Measurements from ENCODE around the gene SGCG.
"Not testable (repeated sequence)": the region's sequence is repeated elsewhere in the genome, so short reads cannot be mapped to it uniquely, and the experiment has no call there.

The SGCG gene, protein sequence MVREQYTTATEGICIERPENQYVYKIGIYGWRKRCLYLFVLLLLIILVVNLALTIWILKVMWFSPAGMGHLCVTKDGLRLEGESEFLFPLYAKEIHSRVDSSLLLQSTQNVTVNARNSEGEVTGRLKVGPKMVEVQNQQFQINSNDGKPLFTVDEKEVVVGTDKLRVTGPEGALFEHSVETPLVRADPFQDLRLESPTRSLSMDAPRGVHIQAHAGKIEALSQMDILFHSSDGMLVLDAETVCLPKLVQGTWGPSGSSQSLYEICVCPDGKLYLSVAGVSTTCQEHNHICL

GRCh38 chr13:23180711-23181110 lies at the start of gene SGCG:
Gene SGCG (plus strand): TSS chr13:23180979. CDS start chr13:23203695, 22,716 bp downstream.
- Histone ChIP-seq H3K9ac (ENCODE audit: low read length in 2 of 2) (no peak within 1 kb of the TSS), H3K4me1 (ENCODE audit: control insufficient read depth, insufficient read depth, low read length) (no peaks in the 10 kb centered on the region), H3K36me3 (ENCODE audit: control insufficient read depth in 2 of 2, insufficient read depth in 2 of 2, low read length in 2 of 2) (no peaks in the 10 kb centered on the region), H3K27me3 (ENCODE audit: control insufficient read depth in 1 of 2, insufficient read depth in 2 of 2, low read length in 2 of 2) (no peaks in the 10 kb centered on the region), H3K27ac (ENCODE audit: low read length) (no peak within 1 kb of the TSS), H3K4me3 (ENCODE audit: low read length in 2 of 2) (no peak within 1 kb of the TSS), H3K9me3 (ENCODE audit: control insufficient read depth in 2 of 2, low read length in 2 of 2) (peaks cover 0 to 2% of the 10 kb centered on the region in 2 donors)

DNA sequence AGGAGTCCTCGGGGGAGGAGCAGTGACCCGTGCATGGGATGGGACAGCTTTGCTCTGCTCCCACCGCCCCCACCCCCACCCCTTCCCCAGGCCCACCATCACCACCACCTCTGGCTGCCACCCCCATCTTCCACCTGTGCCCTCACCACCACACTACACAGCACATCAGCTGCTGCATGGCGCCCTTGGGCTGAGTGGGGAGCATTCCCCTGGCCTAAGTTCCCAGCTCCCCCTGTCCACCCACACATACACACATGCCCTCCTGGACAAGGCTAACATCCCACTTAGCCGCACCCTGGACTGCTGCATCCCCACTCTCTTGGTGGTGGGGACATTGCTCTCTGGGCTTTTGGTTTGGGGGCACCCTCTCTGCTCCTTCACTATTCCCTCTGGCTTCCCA lies 46.2 kb upstream of the SGCG start:
- no peaks in the 10 kb centered on the region for H3K4me1 ChIP-seq (ENCODE audit: control insufficient read depth, insufficient read depth, low read length)
- H3K27me3 ChIP-seq (ENCODE audit: control insufficient read depth in 1 of 2, insufficient read depth in 2 of 2, low read length in 2 of 2): no peaks in the 10 kb centered on the region
- H3K27ac ChIP-seq (ENCODE audit: low read length): no peak overlapping the region
- H3K4me3 ChIP-seq (ENCODE audit: low read length in 2 of 2): no peak overlapping the region
- H3K36me3 ChIP-seq (ENCODE audit: control insufficient read depth in 2 of 2, insufficient read depth in 2 of 2, low read length in 2 of 2): no peaks in the 10 kb centered on the region
- no peaks in the 10 kb centered on the region for H3K9me3 ChIP-seq (ENCODE audit: control insufficient read depth in 2 of 2, low read length in 2 of 2)
- no peak overlapping the region for H3K9ac ChIP-seq (ENCODE audit: low read length in 2 of 2)

- no peaks in the 10 kb centered on the region for H3K9me3 ChIP-seq (ENCODE audit: control insufficient read depth in 2 of 2, low read length in 2 of 2)
- no peak overlapping the region for H3K4me3 ChIP-seq (ENCODE audit: low read length in 2 of 2)
- no peak overlapping the region for H3K9ac ChIP-seq (ENCODE audit: low read length in 2 of 2)
- H3K4me1 ChIP-seq (ENCODE audit: control insufficient read depth, insufficient read depth, low read length): no peaks in the 10 kb centered on the region
- no peak overlapping the region for H3K27ac ChIP-seq (ENCODE audit: low read length)
- H3K36me3 ChIP-seq (ENCODE audit: control insufficient read depth in 2 of 2, insufficient read depth in 2 of 2, low read length in 2 of 2): no peaks in the 10 kb centered on the region
- H3K27me3 ChIP-seq (ENCODE audit: control insufficient read depth in 1 of 2, insufficient read depth in 2 of 2, low read length in 2 of 2): no peaks in the 10 kb centered on the region
Observed at GRCh38 chr13:23140492-23140891, 40.3 kb upstream of the SGCG start.

GRCh38 chr13:23141964-23142363 lies 38.8 kb upstream of the SGCG start:
- H3K36me3 ChIP-seq (ENCODE audit: control insufficient read depth in 2 of 2, insufficient read depth in 2 of 2, low read length in 2 of 2): no peaks in the 10 kb centered on the region
- no peak overlapping the region for H3K4me3 ChIP-seq (ENCODE audit: low read length in 2 of 2)
- no peak overlapping the region for H3K9ac ChIP-seq (ENCODE audit: low read length in 2 of 2)

GRCh38 chr13:23142607-23143006 lies 38.2 kb upstream of the SGCG start:
- H3K4me1 ChIP-seq (ENCODE audit: control insufficient read depth, insufficient read depth, low read length); H3K27ac ChIP-seq (ENCODE audit: low read length); H3K36me3 ChIP-seq (ENCODE audit: control insufficient read depth in 2 of 2, insufficient read depth in 2 of 2, low read length in 2 of 2); H3K9ac ChIP-seq (ENCODE audit: low read length in 2 of 2); H3K9me3 ChIP-seq (ENCODE audit: control insufficient read depth in 2 of 2, low read length in 2 of 2); H3K27me3 ChIP-seq (ENCODE audit: control insufficient read depth in 1 of 2, insufficient read depth in 2 of 2, low read length in 2 of 2); H3K4me3 ChIP-seq (ENCODE audit: low read length in 2 of 2): not testable (repeated sequence)

More at GRCh38 chr13:23141964-23142363, 38.8 kb upstream of the SGCG start:
- no peaks in the 10 kb centered on the region for H3K4me1 ChIP-seq (ENCODE audit: control insufficient read depth, insufficient read depth, low read length)
- no peaks in the 10 kb centered on the region for H3K27me3 ChIP-seq (ENCODE audit: control insufficient read depth in 1 of 2, insufficient read depth in 2 of 2, low read length in 2 of 2)
- no peak overlapping the region for H3K27ac ChIP-seq (ENCODE audit: low read length)
- H3K9me3 ChIP-seq (ENCODE audit: control insufficient read depth in 2 of 2, low read length in 2 of 2): no peaks in the 10 kb centered on the region

GRCh38 chr13:23144431-23144830 lies 36.3 kb upstream of the SGCG start:
- no peaks in the 10 kb centered on the region for H3K36me3 ChIP-seq (ENCODE audit: control insufficient read depth in 2 of 2, insufficient read depth in 2 of 2, low read length in 2 of 2)
- H3K4me3 ChIP-seq (ENCODE audit: low read length in 2 of 2): no peak overlapping the region
- H3K4me1 ChIP-seq (ENCODE audit: control insufficient read depth, insufficient read depth, low read length): no peaks in the 10 kb centered on the region
- no peak overlapping the region for H3K9ac ChIP-seq (ENCODE audit: low read length in 2 of 2)
- H3K27me3 ChIP-seq (ENCODE audit: control insufficient read depth in 1 of 2, insufficient read depth in 2 of 2, low read length in 2 of 2): no peaks in the 10 kb centered on the region
- H3K9me3 ChIP-seq (ENCODE audit: control insufficient read depth in 2 of 2, low read length in 2 of 2): no peaks in the 10 kb centered on the region
- no peak overlapping the region for H3K27ac ChIP-seq (ENCODE audit: low read length)

GRCh38 chr13:23146006-23146405 lies 34.8 kb upstream of the SGCG start:
- Histone ChIP-seq H3K9ac (ENCODE audit: low read length in 2 of 2) (no peak overlapping the region), H3K4me3 (ENCODE audit: low read length in 2 of 2) (no peak overlapping the region), H3K36me3 (ENCODE audit: control insufficient read depth in 2 of 2, insufficient read depth in 2 of 2, low read length in 2 of 2) (no peaks in the 10 kb centered on the region), H3K27ac (ENCODE audit: low read length) (no peak overlapping the region), H3K9me3 (ENCODE audit: control insufficient read depth in 2 of 2, low read length in 2 of 2) (no peaks in the 10 kb centered on the region), H3K27me3 (ENCODE audit: control insufficient read depth in 1 of 2, insufficient read depth in 2 of 2, low read length in 2 of 2) (no peaks in the 10 kb centered on the region), H3K4me1 (ENCODE audit: control insufficient read depth, insufficient read depth, low read length) (no peaks in the 10 kb centered on the region)

DNA sequence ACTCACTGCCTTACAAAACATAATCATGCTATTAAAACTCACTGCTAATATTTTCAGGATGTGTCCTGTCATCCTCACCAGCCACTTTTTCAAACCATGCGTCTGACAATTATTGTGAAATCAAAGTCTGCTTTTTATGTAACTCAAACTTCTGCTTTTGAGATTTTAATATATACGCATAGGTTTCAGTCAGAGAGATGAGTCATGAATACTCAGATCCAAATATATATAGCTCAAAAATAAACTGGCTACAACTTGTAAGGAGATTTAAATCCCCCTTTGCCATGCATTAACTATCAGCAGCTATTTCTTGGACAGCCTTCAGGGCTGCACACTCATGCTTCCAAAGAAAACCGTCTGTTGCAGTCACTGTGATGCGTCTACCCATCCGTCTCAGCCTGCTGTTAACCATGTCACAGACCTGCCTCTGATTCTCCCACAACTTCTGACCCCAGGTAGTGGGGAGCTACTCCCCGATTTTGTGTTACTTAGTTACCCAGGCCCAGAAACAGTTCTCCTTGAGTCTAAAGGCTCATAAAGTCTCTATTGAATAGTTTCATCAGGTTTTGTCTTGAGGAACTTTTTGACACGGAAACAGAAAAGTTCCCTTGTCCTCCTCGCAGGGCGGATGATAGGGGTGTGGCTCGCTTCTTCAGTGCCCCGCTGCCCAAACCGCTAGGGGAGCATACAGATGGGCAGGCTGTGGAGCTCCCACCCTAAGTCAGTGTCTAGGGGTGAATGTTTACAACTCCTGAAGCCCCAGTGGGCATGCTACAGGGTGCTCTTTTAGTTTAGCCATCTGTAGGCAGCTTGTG lies 33.8 kb upstream of the SGCG start:
- no peak overlapping the region for H3K9ac ChIP-seq (ENCODE audit: low read length in 2 of 2)
- no peak overlapping the region for H3K27ac ChIP-seq (ENCODE audit: low read length)
- no peaks in the 10 kb centered on the region for H3K27me3 ChIP-seq (ENCODE audit: control insufficient read depth in 1 of 2, insufficient read depth in 2 of 2, low read length in 2 of 2)
- no peaks in the 10 kb centered on the region for H3K4me1 ChIP-seq (ENCODE audit: control insufficient read depth, insufficient read depth, low read length)
- no peaks in the 10 kb centered on the region for H3K36me3 ChIP-seq (ENCODE audit: control insufficient read depth in 2 of 2, insufficient read depth in 2 of 2, low read length in 2 of 2)
- no peak overlapping the region for H3K4me3 ChIP-seq (ENCODE audit: low read length in 2 of 2)
- H3K9me3 ChIP-seq (ENCODE audit: control insufficient read depth in 2 of 2, low read length in 2 of 2): no peaks in the 10 kb centered on the region

DNA sequence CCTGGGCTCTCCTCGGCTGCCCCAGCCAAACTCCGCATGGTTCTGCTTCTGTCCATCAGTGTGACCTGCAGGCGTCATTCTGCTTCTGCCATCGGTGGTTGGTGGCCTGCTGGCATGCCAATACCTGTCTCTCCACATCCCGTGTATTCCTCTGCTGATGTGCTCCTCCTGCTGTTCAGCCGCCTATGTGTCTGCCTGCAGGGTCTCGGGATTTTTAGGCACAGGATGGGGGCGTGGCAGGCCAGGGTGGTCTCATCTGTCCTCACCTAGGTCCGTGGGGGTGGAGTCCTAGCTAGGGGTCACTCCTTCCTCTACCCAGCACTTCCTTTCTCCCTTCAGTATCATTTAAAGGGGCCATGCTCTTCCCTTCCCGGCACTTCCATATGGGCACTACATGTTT lies 33.0 kb upstream of the SGCG start:
- H3K9me3 ChIP-seq (ENCODE audit: control insufficient read depth in 2 of 2, low read length in 2 of 2): no peaks in the 10 kb centered on the region
- H3K27me3 ChIP-seq (ENCODE audit: control insufficient read depth in 1 of 2, insufficient read depth in 2 of 2, low read length in 2 of 2): no peaks in the 10 kb centered on the region
- no peaks in the 10 kb centered on the region for H3K4me1 ChIP-seq (ENCODE audit: control insufficient read depth, insufficient read depth, low read length)
- H3K4me3 ChIP-seq (ENCODE audit: low read length in 2 of 2): no peak overlapping the region
- no peak overlapping the region for H3K27ac ChIP-seq (ENCODE audit: low read length)
- H3K36me3 ChIP-seq (ENCODE audit: control insufficient read depth in 2 of 2, insufficient read depth in 2 of 2, low read length in 2 of 2): no peaks in the 10 kb centered on the region
- H3K9ac ChIP-seq (ENCODE audit: low read length in 2 of 2): no peak overlapping the region

DNA sequence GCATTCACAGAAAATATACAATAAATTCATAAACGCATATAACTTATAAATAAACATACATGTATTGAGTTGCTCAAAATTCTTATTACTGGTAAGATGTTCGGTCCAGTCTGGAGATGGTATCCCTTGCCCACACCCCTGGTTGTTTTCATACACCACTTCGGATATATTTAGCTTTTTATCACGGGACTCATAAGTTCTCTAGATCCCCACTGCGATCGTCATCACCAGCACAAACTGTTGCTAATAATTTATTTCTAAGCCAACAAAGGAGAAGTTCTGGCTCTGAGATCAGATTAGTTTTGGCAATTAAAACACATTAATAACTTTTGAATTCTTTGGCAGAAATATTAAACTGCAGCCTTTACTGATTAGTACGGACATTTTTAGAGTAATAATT lies 23.0 kb upstream of the SGCG start:
- H3K27ac ChIP-seq (ENCODE audit: low read length): no peak overlapping the region
- H3K27me3 ChIP-seq (ENCODE audit: control insufficient read depth in 1 of 2, insufficient read depth in 2 of 2, low read length in 2 of 2): peaks cover 5 to 7% of the 10 kb centered on the region in 2 donors
- H3K9me3 ChIP-seq (ENCODE audit: control insufficient read depth in 2 of 2, low read length in 2 of 2): no peaks in the 10 kb centered on the region
- H3K4me1 ChIP-seq (ENCODE audit: control insufficient read depth, insufficient read depth, low read length): peaks cover 4% of the 10 kb centered on the region
- H3K36me3 ChIP-seq (ENCODE audit: control insufficient read depth in 2 of 2, insufficient read depth in 2 of 2, low read length in 2 of 2): no peaks in the 10 kb centered on the region
- H3K4me3 ChIP-seq (ENCODE audit: low read length in 2 of 2): no peak overlapping the region
- no peak overlapping the region for H3K9ac ChIP-seq (ENCODE audit: low read length in 2 of 2)

GRCh38 chr13:23159205-23159759 lies 21.5 kb upstream of the SGCG start:
- Histone ChIP-seq H3K4me1 (ENCODE audit: control insufficient read depth, insufficient read depth, low read length) (peaks cover 4% of the 10 kb centered on the region), H3K27ac (ENCODE audit: low read length) (no peak overlapping the region), H3K36me3 (ENCODE audit: control insufficient read depth in 2 of 2, insufficient read depth in 2 of 2, low read length in 2 of 2) (no peaks in the 10 kb centered on the region), H3K9ac (ENCODE audit: low read length in 2 of 2) (no peak overlapping the region), H3K27me3 (ENCODE audit: control insufficient read depth in 1 of 2, insufficient read depth in 2 of 2, low read length in 2 of 2) (peaks cover 5 to 7% of the 10 kb centered on the region in 2 donors), H3K9me3 (ENCODE audit: control insufficient read depth in 2 of 2, low read length in 2 of 2) (no peaks in the 10 kb centered on the region), H3K4me3 (ENCODE audit: low read length in 2 of 2) (peak overlapping the region; percentile 40 to 62)

Measured in stomach smooth muscle (tissue), 2 donors.